Hair follicular keratinocyte (primary cell): ENCODE results near the gene COX17. TPM values are rescaled to one million over a fixed set of nuclear protein-coding genes. Genes with fewer than 3 reads are reported as not detected.

ENCODE experiments used
- total RNA-seq: library from RNA; depleted of rRNA; stranded (reverse); fragments of >200 nt; gene quantifications from 2 replicates; pipeline ENCODE4 v1.2.3, GENCODE V29; 2015

COX17 gene, protein sequence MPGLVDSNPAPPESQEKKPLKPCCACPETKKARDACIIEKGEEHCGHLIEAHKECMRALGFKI
- 24.6 and 29.6 TPM in 2 replicates for total RNA-seq

GRCh38 chr3:119676771-119677640 is at the start of gene COX17:
Gene COX17, minus strand, starts transcription at chr3:119677406. Its CDS starts 96 bp downstream, at chr3:119677310.

DNA sequence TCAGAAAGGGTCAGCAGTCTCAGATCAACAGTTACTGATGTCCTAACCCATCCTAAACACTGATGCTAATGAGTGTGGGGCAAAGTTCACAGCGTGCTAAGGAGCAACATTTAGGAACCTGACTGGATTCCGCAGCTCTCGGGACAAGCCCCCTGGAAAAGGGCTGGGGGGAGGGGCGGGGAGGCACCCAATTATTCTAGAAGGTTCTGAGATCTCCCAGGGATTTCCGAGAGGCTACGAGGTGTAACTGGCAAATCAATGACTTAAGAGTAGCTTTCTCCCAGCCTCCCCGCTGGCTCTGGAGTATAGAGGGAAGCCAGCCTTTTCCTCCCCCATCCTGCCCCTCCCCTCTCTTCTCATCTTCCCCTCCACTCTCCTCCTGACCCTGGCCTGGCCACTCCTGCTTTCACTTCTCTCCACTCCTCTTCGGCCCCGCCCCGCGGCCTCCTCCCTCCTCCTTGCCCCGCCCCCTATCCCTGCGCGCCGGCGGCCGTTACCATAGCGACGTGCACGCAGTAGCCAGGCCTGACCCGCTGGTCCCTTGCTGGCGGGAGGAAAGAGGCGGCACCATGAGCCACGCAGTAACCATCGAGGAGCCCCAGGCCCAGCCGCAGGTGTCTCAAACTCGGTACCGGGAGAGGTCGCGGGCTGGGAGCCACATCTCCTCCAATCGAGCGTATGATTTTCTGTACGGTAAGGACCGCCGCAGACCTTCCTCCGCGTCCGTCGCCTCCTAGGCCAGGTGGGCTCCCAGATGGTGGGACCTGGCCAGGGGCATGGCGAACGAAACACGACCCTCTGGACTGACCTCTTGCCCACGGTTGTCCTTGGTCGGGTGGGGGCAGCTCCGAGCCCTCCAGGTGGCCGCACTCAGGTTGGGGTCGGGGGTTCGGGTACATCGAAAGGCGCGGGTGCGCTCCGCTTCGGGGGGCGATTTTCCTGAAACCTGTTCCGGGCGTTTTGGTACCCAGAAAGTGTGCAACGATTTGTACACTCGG is 25.6 kb upstream of the COX17 start, which contains the start of gene CFAP91:
CFAP91 (plus strand) TSS at position 493 of the 998 bp plus-strand sequence; CDS start at position 570, 77 bp downstream.

DNA sequence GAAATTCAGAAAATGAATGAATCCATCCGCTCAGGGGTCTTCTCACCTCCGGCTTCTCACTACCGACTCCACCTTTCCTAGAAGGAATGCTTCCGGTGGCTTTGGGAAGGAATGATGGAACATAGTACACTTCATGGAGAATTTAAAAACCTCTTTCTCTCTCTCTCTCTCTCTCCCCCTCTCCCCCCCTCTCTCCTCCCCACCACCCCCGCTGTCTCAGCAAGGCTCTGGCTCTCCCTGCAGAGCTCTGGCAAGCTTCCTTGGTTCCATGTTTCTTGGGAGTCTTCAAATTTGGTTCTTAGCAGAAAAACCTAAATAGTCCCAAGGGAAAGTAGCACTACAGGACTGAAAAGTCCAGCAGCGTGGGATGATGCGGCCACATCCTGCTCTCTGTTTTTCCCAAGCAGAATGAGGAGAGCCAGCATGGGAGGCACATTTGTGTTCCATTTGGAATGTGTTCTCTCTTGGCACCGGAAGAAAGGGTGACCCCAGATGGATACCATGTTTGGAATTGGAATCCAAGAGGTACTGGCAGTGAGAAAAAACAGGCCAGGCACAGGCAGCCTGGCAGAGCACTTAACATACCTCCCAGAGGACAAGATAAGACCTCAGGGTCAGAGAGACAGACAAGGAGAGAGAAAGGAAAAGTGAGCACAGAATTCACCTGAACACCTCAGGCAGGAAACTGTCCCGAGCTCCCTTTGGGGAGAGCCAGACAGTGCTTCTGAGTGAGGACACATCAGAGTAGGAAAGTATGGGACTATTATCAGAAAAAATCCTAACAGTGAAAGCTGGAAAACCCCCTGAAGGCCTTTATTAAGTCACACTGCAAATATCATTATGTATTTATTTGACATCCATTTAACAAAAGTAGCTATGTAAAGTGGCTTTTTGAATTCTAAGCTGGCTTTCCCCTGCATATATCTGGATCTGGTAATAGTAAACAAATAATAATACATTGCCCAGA is 16.4 kb downstream of the COX17 start, which contains the start of gene POPDC2:
POPDC2 (minus strand) TSS at position 116 of the 967 bp plus-strand sequence. CDS start 166 bp downstream, outside the sequence.

Other genes starting within 250 kb of the COX17 start
- 36.3 and 46.5 TPM in 2 replicates for gene TMEM39A, start 213.8 kb downstream of the COX17 start, total RNA-seq
- 9.5 and 11.8 TPM in 2 replicates for gene POGLUT1, start 208.4 kb downstream of the COX17 start, total RNA-seq
- 42.8 and 55.3 TPM in 2 replicates for gene TIMMDC1, start 178.9 kb downstream of the COX17 start, total RNA-seq
- not detected in 2 replicates for gene CD80, start 117.8 kb downstream of the COX17 start, total RNA-seq
- gene ADPRH, start 97.9 kb downstream of the COX17 start, total RNA-seq = 1.5 TPM in 2 replicates
- gene PLA1A, start 79.5 kb downstream of the COX17 start, total RNA-seq = not detected in 2 replicates
- gene POPDC2, start 16.8 kb downstream of the COX17 start, total RNA-seq = 0.08 TPM in 1 of 2 replicates, not detected in the other
- not detected in 2 replicates for gene CFAP91, start 25.6 kb upstream of the COX17 start, total RNA-seq
- 0.08 TPM in 2 replicates for gene NR1I2, start 104.7 kb upstream of the COX17 start, total RNA-seq